ENCODE measurements around the gene ATG10.

GRCh38 chr5:82154776-82155175 is 183.0 kb downstream of the ATG10 start:
- TF ChIP-seq EP300 (conservative IDR thresholded peaks at IDR 0.05; ENCODE audit: poor library complexity, severe bottlenecking): no peak
- TF ChIP-seq, protein P1, sequence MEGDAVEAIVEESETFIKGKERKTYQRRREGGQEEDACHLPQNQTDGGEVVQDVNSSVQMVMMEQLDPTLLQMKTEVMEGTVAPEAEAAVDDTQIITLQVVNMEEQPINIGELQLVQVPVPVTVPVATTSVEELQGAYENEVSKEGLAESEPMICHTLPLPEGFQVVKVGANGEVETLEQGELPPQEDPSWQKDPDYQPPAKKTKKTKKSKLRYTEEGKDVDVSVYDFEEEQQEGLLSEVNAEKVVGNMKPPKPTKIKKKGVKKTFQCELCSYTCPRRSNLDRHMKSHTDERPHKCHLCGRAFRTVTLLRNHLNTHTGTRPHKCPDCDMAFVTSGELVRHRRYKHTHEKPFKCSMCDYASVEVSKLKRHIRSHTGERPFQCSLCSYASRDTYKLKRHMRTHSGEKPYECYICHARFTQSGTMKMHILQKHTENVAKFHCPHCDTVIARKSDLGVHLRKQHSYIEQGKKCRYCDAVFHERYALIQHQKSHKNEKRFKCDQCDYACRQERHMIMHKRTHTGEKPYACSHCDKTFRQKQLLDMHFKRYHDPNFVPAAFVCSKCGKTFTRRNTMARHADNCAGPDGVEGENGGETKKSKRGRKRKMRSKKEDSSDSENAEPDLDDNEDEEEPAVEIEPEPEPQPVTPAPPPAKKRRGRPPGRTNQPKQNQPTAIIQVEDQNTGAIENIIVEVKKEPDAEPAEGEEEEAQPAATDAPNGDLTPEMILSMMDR (IDR thresholded peaks at IDR 0.05; ENCODE audit: poor library complexity, severe bottlenecking): no peak
- TF ChIP-seq EZH2 (IDR thresholded peaks at IDR 0.05; ENCODE audit: borderline replicate concordance, insufficient read depth, low read length, poor library complexity, severe bottlenecking): no peak
- no peak for TF ChIP-seq POLR2AphosphoS5 (IDR thresholded peaks at IDR 0.05)
- TF ChIP-seq MXI1 (conservative IDR thresholded peaks at IDR 0.05; ENCODE audit: poor library complexity, severe bottlenecking): no peak
- TF ChIP-seq RAD21 (conservative IDR thresholded peaks at IDR 0.05): no peak
- TF ChIP-seq, protein P2, sequence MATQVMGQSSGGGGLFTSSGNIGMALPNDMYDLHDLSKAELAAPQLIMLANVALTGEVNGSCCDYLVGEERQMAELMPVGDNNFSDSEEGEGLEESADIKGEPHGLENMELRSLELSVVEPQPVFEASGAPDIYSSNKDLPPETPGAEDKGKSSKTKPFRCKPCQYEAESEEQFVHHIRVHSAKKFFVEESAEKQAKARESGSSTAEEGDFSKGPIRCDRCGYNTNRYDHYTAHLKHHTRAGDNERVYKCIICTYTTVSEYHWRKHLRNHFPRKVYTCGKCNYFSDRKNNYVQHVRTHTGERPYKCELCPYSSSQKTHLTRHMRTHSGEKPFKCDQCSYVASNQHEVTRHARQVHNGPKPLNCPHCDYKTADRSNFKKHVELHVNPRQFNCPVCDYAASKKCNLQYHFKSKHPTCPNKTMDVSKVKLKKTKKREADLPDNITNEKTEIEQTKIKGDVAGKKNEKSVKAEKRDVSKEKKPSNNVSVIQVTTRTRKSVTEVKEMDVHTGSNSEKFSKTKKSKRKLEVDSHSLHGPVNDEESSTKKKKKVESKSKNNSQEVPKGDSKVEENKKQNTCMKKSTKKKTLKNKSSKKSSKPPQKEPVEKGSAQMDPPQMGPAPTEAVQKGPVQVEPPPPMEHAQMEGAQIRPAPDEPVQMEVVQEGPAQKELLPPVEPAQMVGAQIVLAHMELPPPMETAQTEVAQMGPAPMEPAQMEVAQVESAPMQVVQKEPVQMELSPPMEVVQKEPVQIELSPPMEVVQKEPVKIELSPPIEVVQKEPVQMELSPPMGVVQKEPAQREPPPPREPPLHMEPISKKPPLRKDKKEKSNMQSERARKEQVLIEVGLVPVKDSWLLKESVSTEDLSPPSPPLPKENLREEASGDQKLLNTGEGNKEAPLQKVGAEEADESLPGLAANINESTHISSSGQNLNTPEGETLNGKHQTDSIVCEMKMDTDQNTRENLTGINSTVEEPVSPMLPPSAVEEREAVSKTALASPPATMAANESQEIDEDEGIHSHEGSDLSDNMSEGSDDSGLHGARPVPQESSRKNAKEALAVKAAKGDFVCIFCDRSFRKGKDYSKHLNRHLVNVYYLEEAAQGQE (IDR thresholded peaks at IDR 0.05; ENCODE audit: borderline replicate concordance): no peak
- TF ChIP-seq TAF1 (IDR thresholded peaks at IDR 0.05; ENCODE audit: low read depth): no peak
- TF ChIP-seq SMC3 (conservative IDR thresholded peaks at IDR 0.05; ENCODE audit: poor library complexity): no peak

All from neural cell (in vitro differentiated cells).